ENCODE results near the gene PKN3.

Gene PKN3

DNA sequence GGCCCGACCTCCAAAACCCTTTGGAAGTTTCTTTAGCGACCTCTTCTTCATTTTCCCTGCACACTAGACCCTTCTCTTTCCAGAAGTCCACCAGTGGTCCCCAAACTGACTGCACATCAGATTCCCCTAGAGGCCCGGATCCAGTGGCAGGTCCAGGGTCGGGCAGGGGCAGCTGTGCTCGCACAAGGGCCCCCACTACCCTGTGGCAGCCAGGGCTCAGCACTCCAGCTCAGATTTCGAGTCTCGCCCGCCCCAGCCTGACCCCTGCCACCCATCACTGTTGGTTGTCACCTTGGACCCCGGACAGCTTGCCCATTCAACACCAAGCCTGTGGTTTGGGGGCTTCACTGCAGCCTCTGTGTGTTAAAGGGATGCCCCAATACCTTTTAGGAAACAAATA lies 29.4 kb downstream of the PKN3 start:
- DNase-seq (ENCODE audit: low read depth), result no peak
- no peak overlapping the region for H3K4me3 ChIP-seq (ENCODE audit: low read depth, low read length)
- TF ChIP-seq, protein P1, sequence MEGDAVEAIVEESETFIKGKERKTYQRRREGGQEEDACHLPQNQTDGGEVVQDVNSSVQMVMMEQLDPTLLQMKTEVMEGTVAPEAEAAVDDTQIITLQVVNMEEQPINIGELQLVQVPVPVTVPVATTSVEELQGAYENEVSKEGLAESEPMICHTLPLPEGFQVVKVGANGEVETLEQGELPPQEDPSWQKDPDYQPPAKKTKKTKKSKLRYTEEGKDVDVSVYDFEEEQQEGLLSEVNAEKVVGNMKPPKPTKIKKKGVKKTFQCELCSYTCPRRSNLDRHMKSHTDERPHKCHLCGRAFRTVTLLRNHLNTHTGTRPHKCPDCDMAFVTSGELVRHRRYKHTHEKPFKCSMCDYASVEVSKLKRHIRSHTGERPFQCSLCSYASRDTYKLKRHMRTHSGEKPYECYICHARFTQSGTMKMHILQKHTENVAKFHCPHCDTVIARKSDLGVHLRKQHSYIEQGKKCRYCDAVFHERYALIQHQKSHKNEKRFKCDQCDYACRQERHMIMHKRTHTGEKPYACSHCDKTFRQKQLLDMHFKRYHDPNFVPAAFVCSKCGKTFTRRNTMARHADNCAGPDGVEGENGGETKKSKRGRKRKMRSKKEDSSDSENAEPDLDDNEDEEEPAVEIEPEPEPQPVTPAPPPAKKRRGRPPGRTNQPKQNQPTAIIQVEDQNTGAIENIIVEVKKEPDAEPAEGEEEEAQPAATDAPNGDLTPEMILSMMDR (conservative IDR thresholded peaks at IDR 0.05; ENCODE audit: low read depth, low read length), result no peak

DNA sequence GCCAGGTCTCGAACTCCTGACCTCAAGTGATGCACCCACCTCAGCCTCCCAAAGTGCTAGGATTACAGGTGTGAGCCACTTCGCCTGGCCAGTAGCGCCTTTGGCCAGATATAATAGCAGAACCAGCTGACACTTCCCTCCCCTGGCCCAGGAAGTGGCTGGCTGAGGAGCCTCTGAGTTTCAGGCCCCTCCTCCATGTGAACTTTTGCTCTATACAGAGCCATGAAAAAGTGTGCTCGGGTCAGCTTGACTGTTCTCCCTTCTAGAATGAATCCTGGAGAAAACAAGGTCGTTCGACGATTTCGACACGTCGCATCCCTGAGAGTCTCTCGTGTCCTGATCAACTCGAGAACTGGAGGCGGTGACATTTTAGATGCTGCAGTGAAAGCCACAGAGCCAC lies 30.3 kb downstream of the PKN3 start:
- no peak for DNase-seq (ENCODE audit: low read depth)
- no peak overlapping the region for H3K4me3 ChIP-seq (ENCODE audit: low read depth, low read length)
- TF ChIP-seq, protein P1 (conservative IDR thresholded peaks at IDR 0.05; ENCODE audit: low read depth, low read length), result no peak

- TF ChIP-seq, protein P1 (conservative IDR thresholded peaks at IDR 0.05; ENCODE audit: low read depth, low read length), result peak; percentile 80
- H3K4me3 ChIP-seq (ENCODE audit: low read depth, low read length), result peak overlapping the region; percentile 34
- peak; percentile 90 for DNase-seq (ENCODE audit: low read depth)
Measured at GRCh38 chr9:128733256-128733655, 31.0 kb downstream of the PKN3 start.

DNA sequence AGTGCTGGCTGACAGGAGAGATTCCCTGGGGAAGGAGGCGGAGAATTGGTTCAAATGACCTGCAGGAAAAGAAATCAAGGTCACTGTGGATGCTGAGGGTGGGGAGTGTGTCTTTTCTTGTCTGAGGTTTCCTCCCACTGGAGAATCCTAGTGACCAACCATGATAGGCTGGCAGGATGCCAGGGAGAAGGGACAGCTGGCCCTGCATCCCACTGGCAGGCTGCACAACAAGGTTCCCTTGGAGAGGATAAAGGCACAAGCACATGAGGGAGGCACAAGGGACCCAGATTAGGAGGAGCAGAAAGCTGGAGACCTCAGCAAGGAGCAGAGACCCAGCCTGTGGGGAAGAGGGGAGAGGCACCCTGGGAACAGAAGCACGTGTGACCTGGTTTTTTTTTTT lies 33.1 kb downstream of the PKN3 start:
- TF ChIP-seq, protein P1 (conservative IDR thresholded peaks at IDR 0.05; ENCODE audit: low read depth, low read length), result no peak

GRCh38 chr9:128742401-128742800 lies 40.1 kb downstream of the PKN3 start:
- H3K4me3 ChIP-seq (ENCODE audit: low read depth, low read length), result no peak overlapping the region
- DNase-seq (ENCODE audit: low read depth), result no peak

More for the DNA sequence above, 33.1 kb downstream of the PKN3 start:
- no peak for DNase-seq (ENCODE audit: low read depth)
- H3K4me3 ChIP-seq (ENCODE audit: low read depth, low read length), result no peak overlapping the region

DNA sequence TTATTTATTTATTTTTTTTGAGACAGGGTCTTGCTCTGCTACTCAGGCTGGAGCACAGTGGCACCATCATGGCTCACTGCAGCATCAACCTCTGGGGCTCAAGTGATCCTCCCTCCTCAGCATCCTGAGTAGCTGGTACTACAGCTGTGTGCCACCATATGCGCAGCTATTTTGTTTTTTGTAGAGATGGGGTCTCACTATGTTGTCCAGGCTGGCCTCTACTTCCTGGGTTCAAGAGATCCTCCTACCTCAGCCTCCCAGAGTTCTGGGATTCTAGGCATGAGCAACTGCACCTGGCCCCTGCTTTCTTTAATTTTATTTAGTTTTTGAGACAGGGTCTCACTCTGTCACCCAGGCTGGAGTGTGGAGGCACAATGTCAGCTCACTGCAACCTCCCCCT lies 41.1 kb downstream of the PKN3 start:
- DNase-seq (ENCODE audit: low read depth), result no peak

More at GRCh38 chr9:128742401-128742800, 40.1 kb downstream of the PKN3 start:
- TF ChIP-seq, protein P1 (conservative IDR thresholded peaks at IDR 0.05; ENCODE audit: low read depth, low read length), result no peak

GRCh38 chr9:128747241-128747640 lies 44.9 kb downstream of the PKN3 start:
- TF ChIP-seq, protein P1 (conservative IDR thresholded peaks at IDR 0.05; ENCODE audit: low read depth, low read length), result no peak
- H3K4me3 ChIP-seq (ENCODE audit: low read depth, low read length), result no peak overlapping the region
- no peak for DNase-seq (ENCODE audit: low read depth)

More for the DNA sequence above, 41.1 kb downstream of the PKN3 start:
- no peak overlapping the region for H3K4me3 ChIP-seq (ENCODE audit: low read depth, low read length)
- TF ChIP-seq, protein P1 (conservative IDR thresholded peaks at IDR 0.05; ENCODE audit: low read depth, low read length), result no peak

Data from choroid plexus epithelial cell (primary cell).